Activated T-cell treated with anti-CD3 and anti-CD28 coated beads, Interleukin-2, amount 50 U/mL, for 48 hours (primary cell): ENCODE measurements around the gene SLC41A1.
"Not testable (repeated sequence)": the region's sequence is repeated elsewhere in the genome, so short reads cannot be mapped to it uniquely, and the experiment has no call there.

ENCODE experiments used
- DNase-seq, 2 experiments: peaks; one replicate each; pipeline ENCODE4 v3.0.0-alpha.2; 2020

SLC41A1 gene

GRCh38 chr1:205812878-205813754 lies at the start of gene SLC41A1:
SLC41A1 (minus strand) TSS chr1:205813198; CDS start chr1:205810441, 2,757 bp downstream.
- DNase-seq, result peak; percentile 93 to 94

DNA sequence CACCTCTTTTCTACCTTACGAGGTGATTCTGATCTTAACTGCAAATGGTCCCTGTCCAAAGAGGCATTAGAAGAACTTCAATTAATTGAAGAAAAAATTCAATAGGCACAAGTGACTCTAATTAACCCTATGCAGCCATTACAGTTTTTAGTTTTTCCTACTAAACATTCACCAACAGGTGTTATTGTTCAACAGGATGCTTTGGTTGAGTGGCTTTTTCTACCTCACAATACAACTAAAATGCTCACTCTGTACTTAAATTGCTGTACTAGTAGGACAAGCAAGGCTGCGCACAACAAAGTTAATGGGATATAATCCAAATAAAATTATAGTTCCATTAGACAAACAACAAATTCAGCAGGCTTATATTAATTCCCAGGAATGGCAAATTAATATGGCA lies 48.5 kb upstream of the SLC41A1 start:
- DNase-seq, result no peak

DNA sequence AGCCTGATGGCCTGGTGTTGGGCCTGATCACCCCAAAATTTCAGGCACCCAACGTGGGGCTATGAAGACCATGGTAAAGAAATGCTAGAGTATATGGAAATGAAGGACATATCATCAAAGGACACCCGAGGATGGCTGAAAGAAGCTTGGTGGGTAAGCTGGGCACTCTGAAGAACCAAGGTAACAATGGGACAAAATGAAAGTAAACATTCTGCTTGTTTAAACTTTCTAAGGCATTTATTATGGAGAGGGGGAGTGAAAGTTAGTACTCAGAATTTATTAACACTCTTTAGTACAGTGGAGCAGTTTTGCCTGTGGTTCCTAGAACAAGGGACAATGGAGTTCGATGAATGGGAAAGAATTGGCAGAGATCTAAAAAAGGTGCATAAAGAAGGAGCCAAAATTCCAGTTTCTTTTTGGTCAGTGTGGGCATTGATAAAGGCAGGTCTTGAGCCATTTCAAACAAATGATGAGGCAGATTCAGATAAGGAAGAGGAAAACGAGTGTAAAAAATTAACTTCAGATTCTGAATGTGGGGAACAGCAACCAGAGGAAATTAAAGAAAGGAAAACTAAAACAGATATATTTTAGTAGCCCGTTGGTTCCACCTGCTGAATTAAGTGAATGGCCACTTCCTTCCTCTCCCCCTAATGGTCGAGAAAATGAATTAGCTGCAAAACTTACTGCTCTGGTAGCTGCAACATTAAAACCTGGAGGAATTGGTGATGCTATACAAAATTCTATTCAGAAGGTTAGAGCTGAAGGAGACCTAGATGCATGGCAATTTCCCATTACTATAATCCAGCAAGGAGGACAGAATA lies 45.4 kb upstream of the SLC41A1 start:
- DNase-seq, result no peak

DNA sequence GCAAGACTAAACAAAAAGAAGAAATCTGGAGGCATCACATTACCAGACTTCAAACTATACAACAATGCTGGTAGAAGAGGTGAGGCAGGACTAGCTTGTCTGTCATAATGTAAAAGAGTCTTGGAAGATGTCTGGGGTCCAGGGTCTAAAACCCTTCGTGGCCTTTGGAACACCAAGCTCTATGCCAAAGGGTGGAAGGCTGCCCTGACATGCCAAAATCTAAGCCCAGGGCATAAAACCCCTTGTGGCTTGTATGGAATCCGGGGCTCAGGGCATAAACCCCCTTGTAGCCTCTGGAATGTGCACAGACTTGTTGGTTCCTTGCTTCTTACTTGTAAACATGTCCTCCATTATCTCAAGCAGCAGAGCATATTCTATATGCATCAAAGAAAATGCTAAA lies 44.5 kb upstream of the SLC41A1 start:
- not testable (repeated sequence) for DNase-seq

DNA sequence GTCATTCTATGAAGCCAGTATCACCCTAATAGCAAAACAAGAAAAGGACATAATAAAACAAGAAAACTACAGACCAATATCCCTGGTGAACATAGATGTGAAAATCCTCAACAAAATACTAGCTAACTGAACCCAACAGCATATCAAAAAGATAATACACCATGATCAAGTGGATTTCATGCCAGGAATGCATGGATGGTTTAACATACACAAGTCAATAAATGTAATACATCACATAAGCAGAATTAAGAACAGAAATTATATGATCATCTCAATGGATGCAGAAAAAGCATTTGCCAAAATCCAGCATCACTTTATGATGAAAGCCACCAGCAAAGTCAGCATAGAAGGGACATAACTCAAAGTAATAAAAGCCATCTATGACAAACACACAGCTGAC lies 43.4 kb upstream of the SLC41A1 start:
- no peak for DNase-seq

DNA sequence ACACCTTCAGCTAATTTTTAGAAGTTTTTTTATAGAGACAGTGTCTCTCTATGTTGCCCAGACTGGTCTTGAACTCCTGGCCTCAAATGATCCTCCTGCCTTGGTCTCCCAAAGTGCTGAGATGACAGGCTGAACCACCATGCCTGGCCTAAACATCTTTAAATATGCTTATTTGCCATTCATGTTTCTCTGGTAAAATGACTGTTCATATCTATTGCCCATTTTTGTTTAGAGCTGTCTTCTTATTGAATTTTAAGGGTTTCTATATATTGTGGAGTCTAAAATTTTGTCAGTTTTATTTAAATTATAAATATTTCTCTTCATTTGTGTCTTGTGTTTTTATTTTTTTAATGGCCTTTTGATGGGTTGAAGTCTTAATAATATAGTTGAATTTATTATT lies 40.0 kb upstream of the SLC41A1 start:
- DNase-seq, result no peak

GRCh38 chr1:205851993-205852392 lies 39.0 kb upstream of the SLC41A1 start:
- no peak for DNase-seq

DNA sequence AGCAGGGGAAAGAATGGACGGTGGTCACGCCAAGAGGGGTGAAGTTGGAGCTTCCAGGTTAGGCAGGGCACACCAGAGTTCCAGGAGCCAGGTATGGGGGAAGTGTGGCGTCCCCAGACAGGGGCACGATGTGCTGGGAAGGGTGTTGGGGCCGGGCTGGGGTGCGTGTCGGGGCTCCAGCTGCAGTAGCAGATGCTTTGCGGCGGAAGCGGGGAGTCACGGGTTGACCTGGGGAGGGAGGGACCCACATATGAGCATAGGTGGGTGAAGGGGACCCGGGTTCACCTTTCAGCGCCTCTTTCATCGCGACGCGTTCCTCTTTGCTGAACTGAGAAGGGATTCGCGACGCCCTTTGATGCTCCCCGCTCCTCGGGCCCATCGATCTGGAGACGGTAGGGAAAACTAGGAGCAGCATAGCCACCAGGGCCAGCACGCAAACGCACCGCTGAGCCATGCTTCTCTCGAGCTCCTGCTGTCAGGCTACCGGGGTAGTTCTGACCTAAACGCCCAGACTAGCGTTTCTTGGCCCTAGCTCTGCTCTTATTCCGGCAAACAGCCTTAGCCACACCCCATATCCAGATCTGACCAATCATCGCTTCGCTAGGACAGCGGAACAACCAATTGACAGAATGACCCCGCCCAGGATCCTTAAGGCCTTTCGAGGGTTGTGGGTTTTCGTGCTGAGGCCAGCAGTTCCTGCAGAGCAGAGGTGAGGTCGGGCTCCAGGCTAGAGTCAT lies 36.8 kb upstream of the SLC41A1 start, which contains the start of gene PM20D1:
Gene PM20D1, minus strand, starts transcription at position 514 of the 737 bp plus-strand sequence. Its CDS starts 60 bp downstream, at position 454.
- DNase-seq, result peak; percentile 87

DNA sequence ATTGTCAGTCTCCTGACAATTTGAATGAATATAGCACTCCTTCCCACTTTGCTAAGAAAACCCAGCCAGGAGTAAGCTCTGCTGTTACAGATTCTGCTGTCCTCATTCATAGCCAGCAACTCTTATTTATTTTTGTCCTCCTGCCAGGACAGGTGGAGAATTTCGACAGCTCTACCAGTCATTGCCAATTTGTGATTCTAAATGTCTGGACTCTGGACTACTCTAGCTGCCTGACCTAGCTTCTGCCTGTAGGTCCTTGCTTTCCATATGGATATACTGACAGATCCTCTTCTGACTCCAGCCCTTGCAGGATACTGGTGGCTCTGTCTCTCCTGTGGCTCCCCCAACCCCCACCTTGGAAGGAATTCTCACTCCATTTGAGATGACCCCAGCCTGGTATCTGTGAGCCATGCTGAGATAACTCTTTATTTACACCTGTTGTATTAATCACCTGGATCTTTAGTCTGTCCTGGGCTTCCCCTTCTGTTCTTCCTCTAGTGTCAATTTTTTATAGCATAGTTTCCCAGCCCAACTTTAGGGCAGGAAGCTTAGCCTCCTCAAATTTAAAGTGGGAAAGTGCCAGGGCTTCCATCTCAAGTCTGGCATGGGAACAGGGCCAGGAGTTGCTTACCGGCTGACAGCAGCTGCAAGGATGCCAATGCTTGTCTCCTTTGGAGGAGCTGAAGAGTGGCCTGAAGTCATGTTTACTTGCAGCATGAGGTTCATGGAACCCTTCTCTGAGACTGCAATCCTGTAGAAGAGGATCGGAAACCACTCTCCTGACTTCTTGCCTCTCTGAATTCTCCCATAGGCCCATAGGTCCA lies 30.2 kb upstream of the SLC41A1 start:
- no peak for DNase-seq

GRCh38 chr1:205842229-205842628 lies 29.2 kb upstream of the SLC41A1 start:
- DNase-seq, result no peak

- no peak for DNase-seq
Observed at GRCh38 chr1:205840146-205840923, 27.3 kb upstream of the SLC41A1 start.

- no peak for DNase-seq
Observed at GRCh38 chr1:205837382-205837970, 24.5 kb upstream of the SLC41A1 start.

DNA sequence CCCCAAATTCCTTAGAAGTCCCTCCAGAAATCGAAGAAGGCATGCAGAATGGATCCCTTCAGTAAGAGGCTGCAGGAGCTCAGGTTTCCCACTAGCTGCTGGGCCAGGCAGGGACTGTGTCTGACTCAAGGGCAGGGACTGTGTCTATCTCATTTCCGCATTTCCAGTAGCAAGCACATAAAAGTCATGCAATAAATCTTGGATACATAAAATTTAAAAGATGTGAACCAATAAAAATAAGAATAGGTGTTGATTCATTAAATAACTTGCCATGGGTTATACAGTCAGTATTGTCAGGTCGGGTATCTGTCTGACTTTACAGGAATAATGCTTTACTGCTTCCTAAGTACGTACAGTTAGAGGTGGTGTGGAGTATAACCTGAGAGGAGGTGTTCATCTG lies 21.8 kb upstream of the SLC41A1 start:
- DNase-seq, result no peak

DNA sequence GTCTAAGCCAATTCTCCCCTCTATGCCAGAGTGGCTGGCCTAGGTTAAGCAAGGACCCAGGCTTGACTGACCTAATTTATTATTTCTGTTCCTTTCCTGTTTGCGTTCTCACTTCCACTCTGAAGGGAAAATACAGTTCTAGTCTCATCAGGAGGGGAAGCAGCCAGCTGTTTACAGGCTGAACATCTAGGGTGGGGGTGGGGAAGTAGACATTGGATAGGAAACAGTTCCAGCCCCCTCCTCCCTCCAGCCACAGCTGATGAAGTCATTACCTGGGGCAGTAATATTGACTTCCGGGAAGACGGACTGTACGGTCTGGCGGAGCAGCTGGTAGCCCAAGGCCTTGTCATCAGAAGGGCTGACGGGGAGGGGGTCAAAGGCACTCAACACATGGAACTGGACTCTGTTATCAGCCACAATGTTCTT lies 19.3 kb upstream of the SLC41A1 start:
- DNase-seq, result no peak

GRCh38 chr1:205827623-205828022 lies 14.6 kb upstream of the SLC41A1 start:
- DNase-seq, result no peak

- no peak for DNase-seq
Observed at GRCh38 chr1:205826995-205827394, 14.0 kb upstream of the SLC41A1 start.

DNA sequence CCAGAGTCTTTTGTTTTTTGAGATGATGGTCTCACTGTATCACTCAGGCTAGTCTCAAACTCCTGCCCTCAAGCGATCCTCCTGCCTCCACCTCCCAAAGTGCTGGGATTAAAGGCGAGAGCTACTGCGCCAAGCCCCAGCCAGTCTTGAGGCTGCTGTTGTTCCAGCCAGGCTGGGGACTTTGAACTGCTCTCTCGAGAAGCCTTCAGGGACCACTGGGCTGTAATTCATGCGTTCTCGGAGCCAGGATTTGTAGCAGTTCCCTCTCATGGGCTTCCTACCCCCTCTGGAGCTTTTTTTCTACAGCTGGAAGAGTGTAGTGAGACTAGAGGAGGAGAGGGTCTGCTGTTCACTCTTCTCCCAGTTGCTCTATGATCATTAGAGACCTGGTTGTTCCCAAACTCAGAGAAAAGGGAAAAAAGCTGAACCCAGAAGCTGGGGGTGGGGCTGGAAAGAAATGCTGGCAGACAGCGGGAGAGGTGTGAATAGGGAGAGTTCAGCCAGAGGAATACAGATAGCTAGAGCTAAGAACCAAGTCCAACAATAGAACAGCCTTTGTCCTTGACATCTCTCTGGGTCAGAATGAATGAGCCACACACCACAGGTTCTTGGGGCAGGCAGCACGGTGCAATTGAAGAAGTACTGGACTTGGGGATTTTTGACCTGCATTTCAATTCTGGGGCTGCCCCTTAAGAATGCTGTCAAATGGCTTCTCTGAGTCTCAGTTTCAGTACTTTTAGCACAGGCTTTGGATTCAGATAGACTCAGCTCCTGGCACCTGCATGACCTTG lies 13.2 kb upstream of the SLC41A1 start:
- DNase-seq, result no peak

GRCh38 chr1:205824180-205824579 lies 11.2 kb upstream of the SLC41A1 start:
- DNase-seq, result no peak

GRCh38 chr1:205823260-205823659 lies 10.3 kb upstream of the SLC41A1 start:
- not testable (repeated sequence) for DNase-seq

GRCh38 chr1:205822397-205822796 lies 9.4 kb upstream of the SLC41A1 start:
- DNase-seq, result no peak
